Activated CD4-positive, alpha-beta T cell treated with anti-CD3 and anti-CD28 coated beads, Interleukin-2, amount 10 ng/mL, durations not matched to agents 7 days and 5 days (primary cell): ENCODE results near the gene ABCC4. TPM values are rescaled to one million over a fixed set of nuclear protein-coding genes. Genes with fewer than 3 reads are reported as not detected.

Experiments
- CTCF ChIA-PET: fragments of 350-600 bp; sonication (Branson Sonifier 250); formaldehyde crosslinking; loops from one replicate; lab custom pipeline; 2021; ENCODE audit warnings: antibody characterized with exemption; lab: Charles Lee
- POLR2A ChIA-PET: fragments of 350-600 bp; sonication (Branson Sonifier 250); formaldehyde crosslinking; loops from one replicate; lab custom pipeline; 2021; ENCODE audit warnings: antibody characterized with exemption; lab: Charles Lee
- DNase-seq: peaks from one replicate; pipeline ENCODE4 v3.0.0-alpha.2; 2020
- H3K27ac Mint-ChIP-seq: one replicate; pipeline ENCODE4 v1.8.0; 2021; ENCODE audit warnings: mild to moderate bottlenecking, moderate library complexity, mixed read lengths
- H3K27me3 Mint-ChIP-seq: one replicate; pipeline ENCODE4 v1.8.0; 2021; ENCODE audit warnings: mixed read lengths
- H3K36me3 Mint-ChIP-seq: one replicate; pipeline ENCODE4 v1.8.0; 2021; ENCODE audit warnings: low read depth, mixed read lengths
- H3K4me1 Mint-ChIP-seq: one replicate; pipeline ENCODE4 v1.8.0; 2021; ENCODE audit warnings: mixed read lengths
- H3K4me3 Mint-ChIP-seq: one replicate; pipeline ENCODE4 v1.8.0; 2021; ENCODE audit warnings: mild to moderate bottlenecking, moderate library complexity, mixed read lengths
- H3K9me3 Mint-ChIP-seq: one replicate; pipeline ENCODE4 v1.8.0; 2021; ENCODE audit warnings: mixed read lengths
- total RNA-seq, 2 experiments: library from RNA; stranded (reverse); gene quantifications; one replicate each; pipeline ENCODE4 v1.2.3, GENCODE V29; 2021

The ABCC4 gene
- total RNA-seq, 2 experiments from 2014 or later: 4.8 to 7.0 TPM

GRCh38 chr13:95003019-95003813, 298.0 kb downstream of the ABCC4 start:
- DNase-seq: no peak
- peaks cover 19% of the 10 kb centered on the region for H3K27me3 Mint-ChIP-seq
- H3K4me3 Mint-ChIP-seq: no peak overlapping the region
- POLR2A ChIA-PET: no interaction called here
- CTCF ChIA-PET: no interaction called here
- H3K9me3 Mint-ChIP-seq: no peaks in the 10 kb centered on the region
- H3K27ac Mint-ChIP-seq: no peak overlapping the region
- no peaks in the 10 kb centered on the region for H3K36me3 Mint-ChIP-seq
- H3K4me1 Mint-ChIP-seq: no peaks in the 10 kb centered on the region

- Mint-ChIP-seq H3K4me3 (no peak overlapping the region), H3K4me1 (no peaks in the 10 kb centered on the region), H3K27ac (no peak overlapping the region), H3K9me3 (no peaks in the 10 kb centered on the region), H3K36me3 (no peaks in the 10 kb centered on the region), H3K27me3 (peaks cover 19% of the 10 kb centered on the region)
- ChIA-PET CTCF (no interaction called here), POLR2A (no interaction called here)
- DNase-seq: no peak
These were observed 299.1 kb downstream of the ABCC4 start for GRCh38 chr13:95002126-95002525.

GRCh38 chr13:94999871-95000270, 301.4 kb downstream of the ABCC4 start:
- no peaks in the 10 kb centered on the region for H3K9me3 Mint-ChIP-seq
- no peaks in the 10 kb centered on the region for H3K36me3 Mint-ChIP-seq
- CTCF ChIA-PET: interaction anchor here (0.7 kb wide), 1 partner anchor 537 kb away, joined by 4 read pairs; no protein-coding TSS in a partner anchor
- peaks cover 20% of the 10 kb centered on the region for H3K27me3 Mint-ChIP-seq
- H3K4me1 Mint-ChIP-seq: no peaks in the 10 kb centered on the region
- no peak for DNase-seq
- POLR2A ChIA-PET: no interaction called here
- no peak overlapping the region for H3K4me3 Mint-ChIP-seq
- no peak overlapping the region for H3K27ac Mint-ChIP-seq

GRCh38 chr13:94997126-94997525, 304.1 kb downstream of the ABCC4 start:
- Mint-ChIP-seq H3K27me3 (peaks cover 11% of the 10 kb centered on the region), H3K4me3 (no peak overlapping the region), H3K4me1 (no peaks in the 10 kb centered on the region), H3K9me3 (no peaks in the 10 kb centered on the region), H3K27ac (no peak overlapping the region), H3K36me3 (no peaks in the 10 kb centered on the region)
- DNase-seq: no peak
- ChIA-PET POLR2A (no interaction called here), CTCF (no interaction called here)

GRCh38 chr13:94996445-94996844, 304.8 kb downstream of the ABCC4 start:
- CTCF ChIA-PET: no interaction called here
- DNase-seq: no peak

GRCh38 chr13:94994506-94994905, 306.7 kb downstream of the ABCC4 start:
- Mint-ChIP-seq H3K27me3 (peaks cover 1% of the 10 kb centered on the region), H3K4me3 (no peak overlapping the region), H3K9me3 (no peaks in the 10 kb centered on the region), H3K36me3 (no peaks in the 10 kb centered on the region), H3K27ac (no peak overlapping the region), H3K4me1 (no peaks in the 10 kb centered on the region)
- POLR2A ChIA-PET: no interaction called here
- CTCF ChIA-PET: no interaction called here
- DNase-seq: no peak

More at GRCh38 chr13:94996445-94996844, 304.8 kb downstream of the ABCC4 start:
- Mint-ChIP-seq H3K27me3 (peaks cover 5% of the 10 kb centered on the region), H3K36me3 (no peaks in the 10 kb centered on the region), H3K4me1 (no peaks in the 10 kb centered on the region), H3K4me3 (no peak overlapping the region), H3K9me3 (no peaks in the 10 kb centered on the region), H3K27ac (no peak overlapping the region)
- POLR2A ChIA-PET: no interaction called here

GRCh38 chr13:94993616-94994015, 307.6 kb downstream of the ABCC4 start:
- no peak for DNase-seq
- Mint-ChIP-seq H3K27ac (no peak overlapping the region), H3K36me3 (no peaks in the 10 kb centered on the region), H3K9me3 (no peaks in the 10 kb centered on the region), H3K27me3 (peaks cover 5% of the 10 kb centered on the region), H3K4me1 (no peaks in the 10 kb centered on the region), H3K4me3 (no peak overlapping the region)
- ChIA-PET POLR2A (no interaction called here), CTCF (no interaction called here)

- no peaks in the 10 kb centered on the region for H3K4me1 Mint-ChIP-seq
- no peaks in the 10 kb centered on the region for H3K36me3 Mint-ChIP-seq
- H3K27me3 Mint-ChIP-seq: peaks cover 5% of the 10 kb centered on the region
- no peak overlapping the region for H3K27ac Mint-ChIP-seq
- POLR2A ChIA-PET: no interaction called here
- no peaks in the 10 kb centered on the region for H3K9me3 Mint-ChIP-seq
- H3K4me3 Mint-ChIP-seq: no peak overlapping the region
- DNase-seq: no peak
- CTCF ChIA-PET: no interaction called here
These were observed 309.0 kb downstream of the ABCC4 start for GRCh38 chr13:94992036-94992960.

GRCh38 chr13:94988654-94989053, 312.6 kb downstream of the ABCC4 start:
- no peaks in the 10 kb centered on the region for H3K9me3 Mint-ChIP-seq
- CTCF ChIA-PET: no interaction called here
- no peak for DNase-seq

GRCh38 chr13:94987869-94988268, 313.4 kb downstream of the ABCC4 start:
- CTCF ChIA-PET: no interaction called here
- H3K9me3 Mint-ChIP-seq: no peaks in the 10 kb centered on the region

More at GRCh38 chr13:94988654-94989053, 312.6 kb downstream of the ABCC4 start:
- Mint-ChIP-seq H3K27ac (no peak overlapping the region), H3K36me3 (no peaks in the 10 kb centered on the region), H3K27me3 (peaks cover 3% of the 10 kb centered on the region), H3K4me3 (no peak overlapping the region), H3K4me1 (no peaks in the 10 kb centered on the region)
- POLR2A ChIA-PET: no interaction called here

GRCh38 chr13:94987081-94987480, 314.2 kb downstream of the ABCC4 start:
- POLR2A ChIA-PET: no interaction called here
- Mint-ChIP-seq H3K9me3 (no peaks in the 10 kb centered on the region), H3K27me3 (peaks cover 3% of the 10 kb centered on the region), H3K4me1 (no peaks in the 10 kb centered on the region), H3K36me3 (no peaks in the 10 kb centered on the region), H3K4me3 (no peak overlapping the region), H3K27ac (no peak overlapping the region)
- CTCF ChIA-PET: no interaction called here
- no peak for DNase-seq

More at GRCh38 chr13:94987869-94988268, 313.4 kb downstream of the ABCC4 start:
- Mint-ChIP-seq H3K27ac (no peak overlapping the region), H3K4me3 (no peak overlapping the region), H3K36me3 (no peaks in the 10 kb centered on the region), H3K27me3 (peaks cover 3% of the 10 kb centered on the region), H3K4me1 (no peaks in the 10 kb centered on the region)
- DNase-seq: no peak
- POLR2A ChIA-PET: no interaction called here

GRCh38 chr13:94984958-94985357, 316.3 kb downstream of the ABCC4 start:
- Mint-ChIP-seq H3K27me3 (peaks cover 3% of the 10 kb centered on the region), H3K27ac (no peak overlapping the region), H3K4me1 (no peaks in the 10 kb centered on the region), H3K4me3 (no peak overlapping the region), H3K36me3 (no peaks in the 10 kb centered on the region), H3K9me3 (no peaks in the 10 kb centered on the region)
- CTCF ChIA-PET: no interaction called here
- POLR2A ChIA-PET: no interaction called here
- DNase-seq: no peak

GRCh38 chr13:94978516-94978915, 322.7 kb downstream of the ABCC4 start:
- no peak for DNase-seq
- no peaks in the 10 kb centered on the region for H3K36me3 Mint-ChIP-seq
- H3K27me3 Mint-ChIP-seq: no peaks in the 10 kb centered on the region
- H3K9me3 Mint-ChIP-seq: no peaks in the 10 kb centered on the region
- ChIA-PET POLR2A (no interaction called here), CTCF (no interaction called here)
- no peaks in the 10 kb centered on the region for H3K4me1 Mint-ChIP-seq
- no peak overlapping the region for H3K27ac Mint-ChIP-seq
- no peak overlapping the region for H3K4me3 Mint-ChIP-seq
